ENCODE measurements around the gene RRAD.

RRAD gene

DNA sequence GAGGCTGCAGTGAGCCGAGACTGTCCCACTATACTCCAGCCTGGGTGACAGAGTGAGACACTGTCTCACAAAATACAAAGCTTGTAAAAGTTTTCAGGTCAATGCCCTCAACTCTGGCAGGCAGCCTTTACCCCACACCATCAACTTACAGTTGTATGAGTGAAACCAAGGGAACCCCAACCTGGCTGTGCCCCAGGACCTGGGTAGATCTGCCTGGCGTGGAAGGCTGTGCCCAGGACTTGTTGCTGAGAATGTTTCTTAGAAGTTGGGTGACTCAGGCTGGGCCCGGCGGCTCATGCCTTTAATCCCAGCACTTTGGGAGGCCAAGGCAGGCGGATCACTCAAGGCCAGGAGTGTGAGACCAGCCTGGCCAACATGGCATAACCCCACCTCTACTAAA is 43.5 kb upstream of the RRAD start:
- CTCF ChIA-PET = no interaction called here
- DNase-seq (ENCODE audit: extremely low spot score) = no peak
- POLR2A ChIA-PET = interaction anchor here (0.6 kb wide), 1 partner anchor 55 kb away, joined by 3 read pairs; no protein-coding TSS in a partner anchor
- TF ChIP-seq BHLHE40 (IDR thresholded peaks at IDR 0.05; ENCODE audit: borderline replicate concordance) (no peak), CTBP1 (IDR thresholded peaks at IDR 0.05; ENCODE audit: borderline replicate concordance) (no peak), FOXM1 (IDR thresholded peaks at IDR 0.05; ENCODE audit: borderline replicate concordance) (no peak), TARDBP (IDR thresholded peaks at IDR 0.05) (no peak), HDGF (IDR thresholded peaks at IDR 0.05; ENCODE audit: borderline replicate concordance) (no peak), SUZ12 (IDR thresholded peaks at IDR 0.05) (no peak), SP1 (IDR thresholded peaks at IDR 0.05) (no peak), NFRKB (IDR thresholded peaks at IDR 0.05) (no peak), LEF1 (IDR thresholded peaks at IDR 0.05; ENCODE audit: borderline replicate concordance) (no peak), ELF4 (IDR thresholded peaks at IDR 0.05) (no peak), FOXK2 (IDR thresholded peaks at IDR 0.05) (no peak), FOXA1 (IDR thresholded peaks at IDR 0.05) (no peak), ZNF384 (IDR thresholded peaks at IDR 0.05) (no peak), ARNT (IDR thresholded peaks at IDR 0.05) (no peak)
- TF ChIP-seq, protein P1, sequence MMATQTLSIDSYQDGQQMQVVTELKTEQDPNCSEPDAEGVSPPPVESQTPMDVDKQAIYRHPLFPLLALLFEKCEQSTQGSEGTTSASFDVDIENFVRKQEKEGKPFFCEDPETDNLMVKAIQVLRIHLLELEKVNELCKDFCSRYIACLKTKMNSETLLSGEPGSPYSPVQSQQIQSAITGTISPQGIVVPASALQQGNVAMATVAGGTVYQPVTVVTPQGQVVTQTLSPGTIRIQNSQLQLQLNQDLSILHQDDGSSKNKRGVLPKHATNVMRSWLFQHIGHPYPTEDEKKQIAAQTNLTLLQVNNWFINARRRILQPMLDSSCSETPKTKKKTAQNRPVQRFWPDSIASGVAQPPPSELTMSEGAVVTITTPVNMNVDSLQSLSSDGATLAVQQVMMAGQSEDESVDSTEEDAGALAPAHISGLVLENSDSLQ (IDR thresholded peaks at IDR 0.05) = no peak

DNA sequence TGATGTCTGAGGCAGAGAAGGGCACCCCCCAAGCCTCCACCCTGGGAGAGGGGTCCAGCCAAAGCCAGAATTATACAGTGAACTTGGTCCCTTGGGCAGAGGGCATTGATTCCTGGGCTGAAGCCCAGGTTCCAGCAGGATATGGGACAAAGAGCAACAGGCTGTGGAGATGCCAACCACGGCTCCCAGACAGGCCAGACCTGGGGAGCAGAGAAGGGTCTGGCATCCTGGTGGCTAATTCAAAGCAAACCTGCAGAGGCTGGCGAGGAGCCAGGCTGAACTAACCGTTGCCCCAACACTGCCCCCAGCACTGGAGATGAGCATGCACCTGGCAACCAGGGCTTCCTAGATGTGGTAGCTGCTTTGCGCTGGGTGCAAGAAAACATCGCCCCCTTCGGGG is 38.7 kb upstream of the RRAD start:
- POLR2A ChIA-PET = no interaction called here
- CTCF ChIA-PET = no interaction called here

DNA sequence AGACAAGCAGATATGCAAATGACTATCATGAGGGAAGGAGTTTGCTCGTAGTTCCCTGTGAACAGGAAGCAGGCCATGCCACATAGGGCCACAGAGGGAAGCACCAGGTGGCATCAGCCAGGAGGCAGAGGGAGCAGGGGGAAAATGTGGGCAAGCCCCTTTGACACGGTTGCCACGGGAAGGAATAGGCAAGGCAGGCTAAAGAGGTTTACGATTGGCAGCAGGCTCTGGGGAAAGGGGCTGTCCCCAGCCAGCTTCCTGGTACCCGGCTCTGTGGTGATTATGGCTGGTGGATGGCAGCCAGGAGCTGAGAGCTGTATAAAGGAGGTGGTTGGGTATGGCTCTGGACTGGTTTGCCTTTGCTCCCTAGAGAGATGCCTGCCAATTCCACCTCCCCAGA is 36.6 kb upstream of the RRAD start:
- no peak for DNase-seq (ENCODE audit: extremely low spot score)
- ChIA-PET POLR2A (interaction anchor here (1.4 to 1.5 kb wide), 2 partner anchors 11 to 193 kb away, joined by 7 to 10 read pairs; no protein-coding TSS in a partner anchor), CTCF (interaction anchor here (1.4 kb wide), 1 partner anchor 180 kb away, joined by 6 read pairs; no protein-coding TSS in a partner anchor)
- TF ChIP-seq NFRKB (IDR thresholded peaks at IDR 0.05) (no peak), BHLHE40 (IDR thresholded peaks at IDR 0.05; ENCODE audit: borderline replicate concordance) (no peak), CTBP1 (IDR thresholded peaks at IDR 0.05; ENCODE audit: borderline replicate concordance) (no peak), FOXK2 (IDR thresholded peaks at IDR 0.05) (no peak), FOXM1 (IDR thresholded peaks at IDR 0.05; ENCODE audit: borderline replicate concordance) (no peak), L3MBTL2 (conservative IDR thresholded peaks at IDR 0.05) (no peak), ZNF384 (IDR thresholded peaks at IDR 0.05) (no peak), ELF4 (IDR thresholded peaks at IDR 0.05) (no peak), FOXA1 (IDR thresholded peaks at IDR 0.05) (no peak)
- TF ChIP-seq, protein P1 (IDR thresholded peaks at IDR 0.05) = no peak

More for the DNA sequence above, 38.7 kb upstream of the RRAD start:
- no peak for DNase-seq (ENCODE audit: extremely low spot score)
- TF ChIP-seq FOXM1 (IDR thresholded peaks at IDR 0.05; ENCODE audit: borderline replicate concordance) (no peak), FOXA1 (IDR thresholded peaks at IDR 0.05) (no peak), TARDBP (IDR thresholded peaks at IDR 0.05) (no peak), LEF1 (IDR thresholded peaks at IDR 0.05; ENCODE audit: borderline replicate concordance) (no peak), CTBP1 (IDR thresholded peaks at IDR 0.05; ENCODE audit: borderline replicate concordance) (no peak), SP1 (IDR thresholded peaks at IDR 0.05) (no peak), NFRKB (IDR thresholded peaks at IDR 0.05) (no peak), ZNF384 (IDR thresholded peaks at IDR 0.05) (no peak), HDGF (IDR thresholded peaks at IDR 0.05; ENCODE audit: borderline replicate concordance) (no peak), SUZ12 (IDR thresholded peaks at IDR 0.05) (no peak), ARNT (IDR thresholded peaks at IDR 0.05) (no peak), FOXK2 (IDR thresholded peaks at IDR 0.05) (no peak), L3MBTL2 (conservative IDR thresholded peaks at IDR 0.05) (no peak), ELF4 (IDR thresholded peaks at IDR 0.05) (no peak), BHLHE40 (IDR thresholded peaks at IDR 0.05; ENCODE audit: borderline replicate concordance) (no peak)
- TF ChIP-seq, protein P1 (IDR thresholded peaks at IDR 0.05) = no peak

DNA sequence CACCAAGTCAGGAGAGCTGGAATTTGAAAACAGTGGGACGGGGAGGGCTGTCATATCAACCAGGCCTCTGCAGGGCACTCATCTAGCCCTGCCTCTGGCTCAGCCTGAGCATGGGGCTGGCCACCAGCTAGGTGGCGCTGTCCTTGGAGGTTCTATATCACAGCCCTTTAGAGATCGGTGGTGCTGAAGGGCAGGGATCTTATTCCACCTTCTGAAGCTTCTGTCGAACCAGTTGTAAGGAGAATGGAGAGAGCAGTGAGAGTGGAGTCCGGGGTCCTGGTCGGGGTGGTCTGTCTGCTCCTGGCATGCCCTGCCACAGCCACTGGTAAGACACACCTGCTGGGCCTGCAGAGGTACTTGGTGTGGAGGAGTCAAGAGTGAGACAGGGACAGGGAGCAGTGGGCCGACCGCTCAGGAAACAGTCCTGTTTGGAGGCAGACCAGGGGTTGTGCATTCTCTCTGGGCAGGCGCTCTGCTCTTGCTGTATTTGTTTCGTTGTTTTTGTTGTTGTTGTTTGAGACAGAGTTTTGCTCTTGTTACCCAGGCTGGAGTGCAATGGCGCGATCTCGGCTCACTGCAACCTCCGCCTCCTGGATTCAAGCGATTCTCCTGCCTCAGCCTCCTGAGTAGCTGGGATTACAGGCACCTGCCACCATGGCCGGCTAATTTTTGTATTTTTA is 35.9 kb upstream of the RRAD start, which contains the start of gene CES3:
Gene CES3 (plus strand): TSS at position 202 of the 680 bp plus-strand sequence. CDS start 42 bp downstream, at position 244.
- TF ChIP-seq FOXA1 (IDR thresholded peaks at IDR 0.05) = no peak
- TF ChIP-seq, protein P1 (IDR thresholded peaks at IDR 0.05) = peak; percentile 74
- ChIA-PET POLR2A (interaction anchor here (0.7 to 1.5 kb wide), 12 partner anchors 11 to 276 kb away, joined by 3 to 10 read pairs (median 3); partner anchors contain the start of gene NOL3), CTCF (interaction anchor here (0.5 to 1.4 kb wide), 14 partner anchors 9 to 456 kb away, joined by 3 to 6 read pairs (median 3); partner anchors contain the start of gene TMEM208)
- peak; percentile 89 for DNase-seq (ENCODE audit: extremely low spot score)

DNA sequence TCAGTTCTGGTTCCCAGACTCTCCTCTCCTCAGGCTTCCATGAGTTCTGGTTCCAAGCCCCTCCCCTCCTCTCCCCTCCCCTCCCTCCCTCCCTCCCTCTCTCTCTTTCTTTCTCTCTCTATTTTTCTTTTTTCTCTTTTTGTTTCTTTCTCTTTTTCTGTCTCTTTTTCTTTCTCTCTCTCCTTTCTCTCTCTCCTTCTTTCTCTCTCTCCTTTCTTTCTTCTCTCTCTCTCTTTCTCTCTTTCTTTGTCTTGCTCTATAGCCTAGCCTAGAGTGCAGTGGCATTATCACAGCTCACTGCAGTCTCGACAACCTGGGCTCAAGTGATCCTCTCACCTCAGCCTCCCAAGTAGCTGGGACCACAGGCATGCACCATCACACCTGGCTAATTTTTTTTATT is 34.9 kb upstream of the RRAD start:
- ChIA-PET POLR2A (interaction anchor here (0.7 to 1.1 kb wide), 4 partner anchors 16 to 192 kb away, joined by 3 to 8 read pairs (median 4); no protein-coding TSS in a partner anchor), CTCF (interaction anchor here (0.6 to 1.2 kb wide), 9 partner anchors 17 to 267 kb away, joined by 3 to 4 read pairs (median 3); partner anchors contain the start of gene TMEM208)
- no peak for TF ChIP-seq FOXK2 (IDR thresholded peaks at IDR 0.05)
- TF ChIP-seq HDGF (IDR thresholded peaks at IDR 0.05; ENCODE audit: borderline replicate concordance) = no peak
- no peak for DNase-seq (ENCODE audit: extremely low spot score)

All from HEK293T (cell line).